Left ventricle myocardium inferior (tissue), 1 donor: ENCODE measurements around the gene C17orf113. TPM values are rescaled to one million over a fixed set of nuclear protein-coding genes. Genes with fewer than 3 reads are reported as not detected.

Experiments used
- DNase-seq: peaks from one replicate; pipeline ENCODE4 v3.0.0-alpha.2; 2020
- H3K27ac ChIP-seq: fragments of 200-600 bp; replicated peaks from 2 replicates; pipeline ENCODE4 v1.8.0; 2021
- H3K27me3 ChIP-seq: fragments of 200-600 bp; 2 replicates; pipeline ENCODE4 v1.8.0; 2021; ENCODE audit warnings: low read depth
- H3K36me3 ChIP-seq: fragments of 200-600 bp; 2 replicates; pipeline ENCODE4 v1.8.0; 2021
- H3K4me1 ChIP-seq: fragments of 200-600 bp; 2 replicates; pipeline ENCODE4 v1.8.0; 2021
- H3K4me3 ChIP-seq: fragments of 200-600 bp; 2 replicates; pipeline ENCODE4 v1.8.0; 2021; ENCODE audit warnings: mild to moderate bottlenecking, moderate library complexity
- H3K9me3 ChIP-seq: fragments of 200-600 bp; replicated peaks from 2 replicates; pipeline ENCODE4 v1.8.0; 2021
- CTCF ChIP-seq: fragments of 200-600 bp; IDR thresholded peaks from 2 replicates; pipeline ENCODE4 v1.8.0; 2021; ENCODE audit warnings: antibody characterized with exemption, mild to moderate bottlenecking, borderline replicate concordance
- intact Hi-C: fragments of 100-400 bp; cut with micrococcal nuclease; formaldehyde crosslinking; loops from one replicate; pipeline ENCODE4 v1.11.0; 2022
- total RNA-seq: library from RNA; stranded (reverse); fragmentation: NEBNext Ultra II Directional; extraction: Animal tissue kit (Norgen Biotek cat#: 25700); gene quantifications from one replicate; pipeline ENCODE4 v1.2.1, GENCODE V29; 2021
- donor health status: DM: no; HTN: yes; CAD: no; lungs with severe emphysema.

The C17orf113 gene
- total RNA-seq, 1 donor from 2014 or later, result 0.63 TPM

DNA sequence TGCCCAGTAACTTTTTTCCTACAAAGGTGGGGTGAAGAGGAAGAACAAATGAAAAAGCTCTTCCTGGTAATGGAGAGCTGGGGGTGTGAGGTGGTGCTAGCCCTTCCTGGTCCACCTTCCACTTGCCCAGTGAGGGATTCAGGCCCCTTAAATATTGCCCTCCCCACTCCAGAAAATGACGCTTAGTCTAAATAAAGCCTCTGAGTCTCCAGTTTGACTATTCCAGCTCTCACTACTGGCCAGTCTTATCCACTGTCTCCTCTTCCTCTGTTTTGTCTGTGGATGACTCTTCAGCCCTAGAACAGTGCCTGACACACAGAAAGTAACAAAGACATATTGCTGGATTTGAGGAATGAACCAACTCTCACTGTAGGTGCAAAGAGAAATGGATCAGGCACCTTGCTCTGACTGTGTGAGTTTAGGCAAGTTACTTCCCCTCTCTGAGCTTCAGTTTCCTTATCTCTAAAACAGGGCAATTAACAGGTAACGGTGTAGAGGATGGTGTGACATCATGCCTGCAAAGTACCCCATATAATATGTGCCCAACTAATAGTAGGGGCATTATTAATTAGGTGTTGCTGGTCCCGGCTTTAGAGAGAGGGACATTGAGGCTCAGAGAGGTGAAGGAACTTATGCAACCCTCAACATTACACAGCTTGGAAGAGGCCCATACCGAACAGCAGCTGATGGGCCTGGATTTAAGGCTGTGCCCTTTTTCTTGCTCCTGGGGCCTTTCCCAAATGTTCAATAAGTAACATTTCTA lies 26.6 kb upstream of the C17orf113 start:
- intact Hi-C loops, result no loop called here
- no peak for TF ChIP-seq CTCF
- no peaks in the 10 kb centered on the region for H3K36me3 ChIP-seq
- DNase-seq, result no peak
- H3K4me1 ChIP-seq, result peaks cover 7% of the 10 kb centered on the region
- no peak overlapping the region for H3K27ac ChIP-seq
- peaks cover 40% of the 10 kb centered on the region for H3K27me3 ChIP-seq
- no peak overlapping the region for H3K4me3 ChIP-seq
- no peaks in the 10 kb centered on the region for H3K9me3 ChIP-seq

- DNase-seq, result no peak
- intact Hi-C loops, result no loop called here
- Histone ChIP-seq H3K36me3 (no peaks in the 10 kb centered on the region), H3K27me3 (peaks cover 52% of the 10 kb centered on the region), H3K9me3 (no peaks in the 10 kb centered on the region), H3K4me3 (no peak overlapping the region), H3K4me1 (peaks cover 11% of the 10 kb centered on the region), H3K27ac (no peak overlapping the region)
- TF ChIP-seq CTCF, result no peak
These were observed 25.4 kb upstream of the C17orf113 start for GRCh38 chr17:42075789-42076188.

- peaks cover 72% of the 10 kb centered on the region for H3K27me3 ChIP-seq
- no peaks in the 10 kb centered on the region for H3K36me3 ChIP-seq
- peak overlapping the region; percentile 58 for H3K4me3 ChIP-seq
- DNase-seq, result no peak
- H3K27ac ChIP-seq, result no peak overlapping the region
- intact Hi-C loops, result no loop called here
- H3K4me1 ChIP-seq, result peaks cover 11% of the 10 kb centered on the region
- no peak for TF ChIP-seq CTCF
- H3K9me3 ChIP-seq, result no peaks in the 10 kb centered on the region
These were observed 22.2 kb upstream of the C17orf113 start for GRCh38 chr17:42072323-42073187.

DNA sequence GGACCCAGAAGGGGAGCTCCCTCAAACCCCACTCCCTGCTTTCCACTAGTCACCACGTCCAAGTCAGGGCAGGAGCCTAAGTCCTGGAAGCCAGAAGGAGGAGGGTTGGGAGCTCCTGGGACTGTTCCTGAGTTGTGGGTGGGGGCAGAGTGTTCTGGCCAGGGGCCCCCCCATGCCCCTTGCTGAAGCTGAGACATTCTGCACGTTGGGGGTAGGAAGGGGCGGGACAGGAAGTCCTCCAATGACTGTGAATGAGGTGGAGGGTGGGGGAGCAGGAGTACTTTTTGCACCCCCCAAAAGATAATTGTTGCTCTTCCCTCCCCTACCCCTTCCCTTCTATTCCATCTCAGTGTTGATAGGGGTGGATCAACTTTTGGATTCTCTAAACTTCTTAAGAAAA lies 21.4 kb upstream of the C17orf113 start:
- H3K27me3 ChIP-seq, result peaks cover 70% of the 10 kb centered on the region
- peaks cover 11% of the 10 kb centered on the region for H3K4me1 ChIP-seq

GRCh38 chr17:42068979-42069378 lies 18.6 kb upstream of the C17orf113 start:
- DNase-seq, result no peak
- H3K9me3 ChIP-seq, result no peaks in the 10 kb centered on the region
- H3K27ac ChIP-seq, result no peak overlapping the region
- H3K4me1 ChIP-seq, result peaks cover 11% of the 10 kb centered on the region
- intact Hi-C loops, result no loop called here
- TF ChIP-seq CTCF, result no peak
- H3K36me3 ChIP-seq, result no peaks in the 10 kb centered on the region
- peaks cover 61% of the 10 kb centered on the region for H3K27me3 ChIP-seq
- no peak overlapping the region for H3K4me3 ChIP-seq

More for the DNA sequence above, 21.4 kb upstream of the C17orf113 start:
- Histone ChIP-seq H3K36me3 (no peaks in the 10 kb centered on the region), H3K27ac (no peak overlapping the region), H3K9me3 (no peaks in the 10 kb centered on the region), H3K4me3 (peak overlapping the region; percentile 58)
- no peak for TF ChIP-seq CTCF
- intact Hi-C loops, result no loop called here
- no peak for DNase-seq
